HepG2 (cell line): Measurements from ENCODE around the gene ADPRS. TPM values are rescaled to one million over a fixed set of nuclear protein-coding genes. Genes with fewer than 3 reads are reported as not detected.

Source experiments
- ATF7 ChIP-seq, 2 experiments: fragments of 450-650 bp in 1 of 2; sonication (generic) in 1 of 2; formaldehyde crosslinking in 1 of 2; IDR thresholded peaks; 2 replicates each; pipeline versions ENCODE4 v1.4.0 to v1.6.1; 2016 to 2020; ENCODE audit warnings: antibody characterized with exemption in 1 of 2, mild to moderate bottlenecking in 1 of 2, missing genetic modification reagents in 1 of 2
- BORCS8-MEF2B ChIP-seq: sonication (generic); formaldehyde crosslinking; IDR thresholded peaks from 2 replicates; pipeline ENCODE4 v1.8.0; 2022; ENCODE audit warnings: mild to moderate bottlenecking, missing genetic modification reagents
- ELF1 ChIP-seq: sonication (generic); formaldehyde crosslinking; IDR thresholded peaks from 2 replicates; pipeline ENCODE4 v1.4.0; 2020; ENCODE audit warnings: missing genetic modification reagents
- ETV6 ChIP-seq: sonication (generic); formaldehyde crosslinking; conservative IDR thresholded peaks from 2 replicates; pipeline ENCODE4 v1.4.0; 2020; ENCODE audit warnings: missing genetic modification reagents
- MXI1 ChIP-seq: IDR thresholded peaks from 3 replicates; pipeline ENCODE4 v1.6.1; 2012; ENCODE audit warnings: low read depth, low read length, inconsistent platforms, borderline replicate concordance
- NKX3-1 ChIP-seq: sonication (generic); formaldehyde crosslinking; IDR thresholded peaks from 2 replicates; pipeline ENCODE4 v1.5.0; 2020; ENCODE audit warnings: missing genetic modification reagents
- NPAS2 ChIP-seq: sonication (generic); formaldehyde crosslinking; IDR thresholded peaks from 2 replicates; pipeline ENCODE4 v1.8.0; 2022; ENCODE audit warnings: mild to moderate bottlenecking, missing genetic modification reagents, borderline replicate concordance
- RFX3 ChIP-seq: IDR thresholded peaks from 2 replicates; pipeline ENCODE4 v1.6.1; 2016; ENCODE audit warnings: missing biosample characterization, missing genetic modification reagents
- TGIF2 ChIP-seq: IDR thresholded peaks from 2 replicates; pipeline ENCODE4 v1.6.1; 2016; ENCODE audit warnings: control low read depth, missing compliant biosample characterization
- ZKSCAN8 ChIP-seq: IDR thresholded peaks from 2 replicates; pipeline ENCODE4 v1.6.1; 2016; ENCODE audit warnings: borderline replicate concordance, missing genetic modification reagents, missing compliant biosample characterization
- ZNF124 ChIP-seq: sonication (generic); formaldehyde crosslinking; IDR thresholded peaks from 2 replicates; pipeline ENCODE4 v1.4.0; 2020; ENCODE audit warnings: missing genetic modification reagents
- ZNF431 ChIP-seq: sonication (generic); formaldehyde crosslinking; IDR thresholded peaks from 2 replicates; pipeline ENCODE4 v1.9.0; 2022; ENCODE audit warnings: missing genetic modification reagents, low read depth, mild to moderate bottlenecking, borderline replicate concordance
- ZNF629 ChIP-seq: sonication (generic); formaldehyde crosslinking; conservative IDR thresholded peaks from 2 replicates; pipeline ENCODE4 v1.5.0; 2020; ENCODE audit warnings: missing genetic modification reagents
- ZNF672 ChIP-seq: sonication (generic); formaldehyde crosslinking; IDR thresholded peaks from 2 replicates; pipeline ENCODE4 v1.8.1; 2022; ENCODE audit warnings: missing genetic modification reagents
- ZNF746 ChIP-seq: sonication (generic); formaldehyde crosslinking; IDR thresholded peaks from 2 replicates; pipeline ENCODE4 v1.8.0; 2022; ENCODE audit warnings: mild to moderate bottlenecking, missing genetic modification reagents
- ZSCAN29 ChIP-seq: sonication (generic); formaldehyde crosslinking; conservative IDR thresholded peaks from 2 replicates; pipeline ENCODE4 v1.4.0; 2020; ENCODE audit warnings: mild to moderate bottlenecking, missing genetic modification reagents
- ZSCAN30 ChIP-seq: sonication (generic); formaldehyde crosslinking; IDR thresholded peaks from 2 replicates; pipeline ENCODE4 v1.5.0; 2020; ENCODE audit warnings: mild to moderate bottlenecking, missing genetic modification reagents
- polyA plus RNA-seq, 8 experiments: library from polyadenylated mRNA; depleted of rRNA in 3 of 8; stranded (reverse) in 7 of 8; unstranded in 1 of 8; fragments of >200 nt; fragmentation: Illumina TruSeq in 4 of 8; extraction: Trizol in 4 of 8; gene quantifications; 2 replicates each; pipeline versions ENCODE4 v1.2.1 to v1.2.3, GENCODE V29; 2011 to 2016; ENCODE audit warnings: low read depth in 4 of 8, missing spikeins in 1 of 8, mixed read lengths in 1 of 8; ENCODE audit not compliant: insufficient read depth in 1 of 8
- total RNA-seq, 5 experiments: library from RNA; depleted of rRNA; stranded (reverse); fragments of >200 nt; fragmentation: Illumina TruSeq; extraction: Trizol; gene quantifications; 2 replicates each; pipeline ENCODE4 v1.2.3, GENCODE V29; 2016; ENCODE audit warnings: low read depth in 1 of 5
- TF ChIP-seq, protein P1 (sequence below): IDR thresholded peaks from 2 replicates; pipeline ENCODE4 v1.6.1; 2016; ENCODE audit warnings: control low read depth
- TF ChIP-seq, protein P2 (sequence below): IDR thresholded peaks from 2 replicates; pipeline ENCODE4 v1.6.1; 2016; ENCODE audit warnings: mild to moderate bottlenecking
- TF ChIP-seq, protein P3 (sequence below): sonication (generic); formaldehyde crosslinking; IDR thresholded peaks from 2 replicates; pipeline ENCODE4 v1.4.0; 2020; ENCODE audit warnings: mild to moderate bottlenecking, missing genetic modification reagents, borderline replicate concordance
- TF ChIP-seq, protein P4 (sequence below): sonication (generic); formaldehyde crosslinking; IDR thresholded peaks from 2 replicates; pipeline ENCODE4 v1.8.1; 2023; ENCODE audit warnings: missing genetic modification reagents, inconsistent platforms, borderline replicate concordance

Gene ADPRS
- total and polyA plus RNA-seq, 2 of the 13 experiments (the other 11 are each of a cell fraction or from before 2014, with no cell fraction given), result 30.6 to 36.4 TPM

DNA sequence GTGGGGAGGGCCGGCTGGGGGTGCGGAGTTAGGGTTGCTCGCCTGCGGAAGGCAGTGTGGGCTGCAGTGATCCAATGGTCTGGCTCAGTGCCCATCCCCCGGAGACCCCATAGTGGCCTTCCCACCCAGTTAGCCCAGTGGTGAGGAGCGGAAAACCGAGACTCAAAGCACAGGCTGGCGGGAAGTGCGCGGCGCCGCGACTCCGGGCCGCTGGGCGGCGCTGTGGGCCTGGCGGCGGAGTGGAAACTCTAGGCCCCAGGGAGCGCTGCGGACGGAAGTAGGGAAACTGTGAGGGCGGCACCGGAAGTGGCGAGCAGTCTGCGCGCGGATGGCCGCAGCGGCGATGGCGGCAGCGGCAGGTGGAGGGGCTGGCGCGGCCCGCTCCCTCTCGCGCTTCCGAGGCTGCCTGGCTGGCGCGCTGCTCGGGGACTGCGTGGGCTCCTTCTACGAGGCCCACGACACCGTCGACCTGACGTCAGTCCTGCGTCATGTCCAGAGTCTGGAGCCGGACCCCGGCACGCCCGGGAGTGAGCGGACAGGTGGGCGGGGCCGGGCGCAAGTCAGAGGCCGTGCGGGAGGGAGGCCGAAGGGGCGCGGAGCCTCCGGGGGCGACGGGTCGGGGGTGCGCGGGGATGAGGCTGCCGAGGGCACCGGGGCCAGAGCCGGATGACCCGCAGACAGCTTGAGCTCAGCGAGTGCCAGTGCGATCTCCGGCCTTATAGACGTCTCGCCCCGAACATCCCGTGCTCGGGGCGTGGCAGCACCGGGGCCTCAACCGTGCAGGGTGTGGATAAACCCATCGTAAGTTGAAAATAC is at the start of gene ADPRS (continued):
- TF ChIP-seq, protein P1, sequence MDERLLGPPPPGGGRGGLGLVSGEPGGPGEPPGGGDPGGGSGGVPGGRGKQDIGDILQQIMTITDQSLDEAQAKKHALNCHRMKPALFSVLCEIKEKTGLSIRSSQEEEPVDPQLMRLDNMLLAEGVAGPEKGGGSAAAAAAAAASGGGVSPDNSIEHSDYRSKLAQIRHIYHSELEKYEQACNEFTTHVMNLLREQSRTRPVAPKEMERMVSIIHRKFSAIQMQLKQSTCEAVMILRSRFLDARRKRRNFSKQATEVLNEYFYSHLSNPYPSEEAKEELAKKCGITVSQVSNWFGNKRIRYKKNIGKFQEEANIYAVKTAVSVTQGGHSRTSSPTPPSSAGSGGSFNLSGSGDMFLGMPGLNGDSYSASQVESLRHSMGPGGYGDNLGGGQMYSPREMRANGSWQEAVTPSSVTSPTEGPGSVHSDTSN, result no peak
- TF ChIP-seq ZSCAN30 (peak; percentile 94), ZNF124 (CRISPR knock-in tag) (peak; percentile 66; the same call in 1 of the 2 replicates), MXI1 (peak; percentile 78; the same call in 2 of the 3 replicates), BORCS8-MEF2B (CRISPR knock-in tag) (peak; percentile 90; the same call in 1 of the 2 replicates), ZNF431 (CRISPR knock-in tag) (peak; percentile 89), NKX3-1 (CRISPR knock-in tag) (peak; percentile 92; the same call in 1 of the 2 replicates), RFX3 (CRISPR knock-in tag) (no peak), TGIF2 (CRISPR knock-in tag) (peak; percentile 89), NPAS2 (CRISPR knock-in tag) (no peak), ZNF629 (CRISPR knock-in tag) (peak; percentile 22; the same call in 1 of the 2 replicates), ZNF746 (CRISPR knock-in tag) (peak; percentile 82; the same call in 1 of the 2 replicates), ZNF672 (CRISPR knock-in tag) (peak; percentile 88; the same call in 1 of the 2 replicates), ELF1 (peak; percentile 92), ZSCAN29 (CRISPR knock-in tag) (no peak; the same call in 1 of the 2 replicates), ATF7 (IDR thresholded peaks at IDR 0.05) (no peak), ATF7 (CRISPR knock-in tag; IDR thresholded peaks at IDR 0.05) (no peak; the same call in 1 of the 2 replicates), ZKSCAN8 (CRISPR knock-in tag) (peak; percentile 78; the same call in 1 of the 2 replicates), ETV6 (0 out of 2 replicates have a peak, but pooled peaks have one; percentile 59)
- TF ChIP-seq, protein P2, sequence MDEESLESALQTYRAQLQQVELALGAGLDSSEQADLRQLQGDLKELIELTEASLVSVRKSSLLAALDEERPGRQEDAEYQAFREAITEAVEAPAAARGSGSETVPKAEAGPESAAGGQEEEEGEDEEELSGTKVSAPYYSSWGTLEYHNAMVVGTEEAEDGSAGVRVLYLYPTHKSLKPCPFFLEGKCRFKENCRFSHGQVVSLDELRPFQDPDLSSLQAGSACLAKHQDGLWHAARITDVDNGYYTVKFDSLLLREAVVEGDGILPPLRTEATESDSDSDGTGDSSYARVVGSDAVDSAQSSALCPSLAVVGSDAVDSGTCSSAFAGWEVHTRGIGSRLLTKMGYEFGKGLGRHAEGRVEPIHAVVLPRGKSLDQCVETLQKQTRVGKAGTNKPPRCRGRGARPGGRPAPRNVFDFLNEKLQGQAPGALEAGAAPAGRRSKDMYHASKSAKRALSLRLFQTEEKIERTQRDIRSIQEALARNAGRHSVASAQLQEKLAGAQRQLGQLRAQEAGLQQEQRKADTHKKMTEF (CRISPR knock-in tag), result peak; percentile 97
- TF ChIP-seq, protein P3, sequence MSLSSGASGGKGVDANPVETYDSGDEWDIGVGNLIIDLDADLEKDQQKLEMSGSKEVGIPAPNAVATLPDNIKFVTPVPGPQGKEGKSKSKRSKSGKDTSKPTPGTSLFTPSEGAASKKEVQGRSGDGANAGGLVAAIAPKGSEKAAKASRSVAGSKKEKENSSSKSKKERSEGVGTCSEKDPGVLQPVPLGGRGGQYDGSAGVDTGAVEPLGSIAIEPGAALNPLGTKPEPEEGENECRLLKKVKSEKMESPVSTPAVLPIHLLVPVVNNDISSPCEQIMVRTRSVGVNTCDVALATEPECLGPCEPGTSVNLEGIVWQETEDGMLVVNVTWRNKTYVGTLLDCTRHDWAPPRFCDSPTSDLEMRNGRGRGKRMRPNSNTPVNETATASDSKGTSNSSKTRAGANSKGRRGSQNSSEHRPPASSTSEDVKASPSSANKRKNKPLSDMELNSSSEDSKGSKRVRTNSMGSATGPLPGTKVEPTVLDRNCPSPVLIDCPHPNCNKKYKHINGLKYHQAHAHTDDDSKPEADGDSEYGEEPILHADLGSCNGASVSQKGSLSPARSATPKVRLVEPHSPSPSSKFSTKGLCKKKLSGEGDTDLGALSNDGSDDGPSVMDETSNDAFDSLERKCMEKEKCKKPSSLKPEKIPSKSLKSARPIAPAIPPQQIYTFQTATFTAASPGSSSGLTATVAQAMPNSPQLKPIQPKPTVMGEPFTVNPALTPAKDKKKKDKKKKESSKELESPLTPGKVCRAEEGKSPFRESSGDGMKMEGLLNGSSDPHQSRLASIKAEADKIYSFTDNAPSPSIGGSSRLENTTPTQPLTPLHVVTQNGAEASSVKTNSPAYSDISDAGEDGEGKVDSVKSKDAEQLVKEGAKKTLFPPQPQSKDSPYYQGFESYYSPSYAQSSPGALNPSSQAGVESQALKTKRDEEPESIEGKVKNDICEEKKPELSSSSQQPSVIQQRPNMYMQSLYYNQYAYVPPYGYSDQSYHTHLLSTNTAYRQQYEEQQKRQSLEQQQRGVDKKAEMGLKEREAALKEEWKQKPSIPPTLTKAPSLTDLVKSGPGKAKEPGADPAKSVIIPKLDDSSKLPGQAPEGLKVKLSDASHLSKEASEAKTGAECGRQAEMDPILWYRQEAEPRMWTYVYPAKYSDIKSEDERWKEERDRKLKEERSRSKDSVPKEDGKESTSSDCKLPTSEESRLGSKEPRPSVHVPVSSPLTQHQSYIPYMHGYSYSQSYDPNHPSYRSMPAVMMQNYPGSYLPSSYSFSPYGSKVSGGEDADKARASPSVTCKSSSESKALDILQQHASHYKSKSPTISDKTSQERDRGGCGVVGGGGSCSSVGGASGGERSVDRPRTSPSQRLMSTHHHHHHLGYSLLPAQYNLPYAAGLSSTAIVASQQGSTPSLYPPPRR, result no peak
- TF ChIP-seq, protein P4, sequence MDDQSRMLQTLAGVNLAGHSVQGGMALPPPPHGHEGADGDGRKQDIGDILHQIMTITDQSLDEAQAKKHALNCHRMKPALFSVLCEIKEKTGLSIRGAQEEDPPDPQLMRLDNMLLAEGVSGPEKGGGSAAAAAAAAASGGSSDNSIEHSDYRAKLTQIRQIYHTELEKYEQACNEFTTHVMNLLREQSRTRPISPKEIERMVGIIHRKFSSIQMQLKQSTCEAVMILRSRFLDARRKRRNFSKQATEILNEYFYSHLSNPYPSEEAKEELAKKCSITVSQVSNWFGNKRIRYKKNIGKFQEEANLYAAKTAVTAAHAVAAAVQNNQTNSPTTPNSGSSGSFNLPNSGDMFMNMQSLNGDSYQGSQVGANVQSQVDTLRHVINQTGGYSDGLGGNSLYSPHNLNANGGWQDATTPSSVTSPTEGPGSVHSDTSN, result 0 out of 2 replicates have a peak, but pooled peaks have one; percentile 43
